HG03060 (cell line): ENCODE measurements around the gene RANBP2.
"Not testable (repeated sequence)": the region's sequence is repeated elsewhere in the genome, so short reads cannot be mapped to it uniquely, and the experiment has no call there.

Source experiments
- ATAC-seq: cut with Tn5 transposase; IDR thresholded peaks from one replicate; pipeline ENCODE4 v1.9.1; 2021; ENCODE audit warnings: low read depth, moderate number of reproducible peaks; ENCODE audit not compliant: unreplicated experiment

Gene RANBP2

GRCh38 chr2:108719149-108720044 lies at the start of gene RANBP2:
Gene RANBP2 (plus strand): TSS chr2:108719482. CDS start chr2:108719607, 125 bp downstream.
- ATAC-seq = peak; percentile 95

- not testable (repeated sequence) for ATAC-seq
These were observed 49.0 kb upstream of the RANBP2 start for GRCh38 chr2:108670282-108670681.

- ATAC-seq = not testable (repeated sequence)
These were observed 47.0 kb upstream of the RANBP2 start for GRCh38 chr2:108672200-108672805.

GRCh38 chr2:108676522-108676921 lies 42.8 kb upstream of the RANBP2 start:
- not testable (repeated sequence) for ATAC-seq

- not testable (repeated sequence) for ATAC-seq
These were observed 42.0 kb upstream of the RANBP2 start for GRCh38 chr2:108677239-108677744.

GRCh38 chr2:108678198-108678651 lies 41.1 kb upstream of the RANBP2 start:
- ATAC-seq = not testable (repeated sequence)

GRCh38 chr2:108680805-108681204 lies 38.5 kb upstream of the RANBP2 start:
- not testable (repeated sequence) for ATAC-seq

- not testable (repeated sequence) for ATAC-seq
These were observed 30.2 kb upstream of the RANBP2 start for GRCh38 chr2:108688818-108689756.

- not testable (repeated sequence) for ATAC-seq
These were observed 29.3 kb upstream of the RANBP2 start for GRCh38 chr2:108690001-108690400.

GRCh38 chr2:108691447-108691846 lies 27.8 kb upstream of the RANBP2 start:
- ATAC-seq = no peak

- ATAC-seq = no peak
These were observed 18.1 kb upstream of the RANBP2 start for GRCh38 chr2:108701208-108701607.

GRCh38 chr2:108701806-108702205 lies 17.5 kb upstream of the RANBP2 start:
- no peak for ATAC-seq

GRCh38 chr2:108704871-108705270 lies 14.4 kb upstream of the RANBP2 start:
- ATAC-seq = no peak

- no peak for ATAC-seq
These were observed 12.0 kb upstream of the RANBP2 start for GRCh38 chr2:108707300-108707699.

GRCh38 chr2:108716971-108717370 lies 2.3 kb upstream of the RANBP2 start:
- not testable (repeated sequence) for ATAC-seq

GRCh38 chr2:108726048-108726447 lies 6.8 kb downstream of the RANBP2 start:
- not testable (repeated sequence) for ATAC-seq

GRCh38 chr2:108734656-108735055 lies 15.4 kb downstream of the RANBP2 start:
- ATAC-seq = not testable (repeated sequence)

GRCh38 chr2:108757973-108758372 lies 38.7 kb downstream of the RANBP2 start:
- ATAC-seq = not testable (repeated sequence)

GRCh38 chr2:108762618-108763017 lies 43.3 kb downstream of the RANBP2 start:
- ATAC-seq = not testable (repeated sequence)

- not testable (repeated sequence) for ATAC-seq
These were observed 47.4 kb downstream of the RANBP2 start for GRCh38 chr2:108766671-108767070.
